H1 (cell line): ENCODE measurements around the gene VPS37D.

Experiments
- CEBPB ChIP-seq: IDR thresholded peaks from 2 replicates; pipeline ENCODE4 v1.6.1; 2012; ENCODE audit warnings: low read depth, low read length
- CHD1 ChIP-seq: IDR thresholded peaks from 2 replicates; pipeline ENCODE4 v1.6.1; 2012; ENCODE audit warnings: low read depth, low read length, improper control_type of control experiment
- CHD2 ChIP-seq: IDR thresholded peaks from 2 replicates; pipeline ENCODE4 v1.6.1; 2012; ENCODE audit warnings: low read length, improper control_type of control experiment
- EGR1 ChIP-seq: IDR thresholded peaks from 2 replicates; pipeline ENCODE4 v1.6.1; 2011; ENCODE audit warnings: low read depth, low read length, borderline replicate concordance
- EZH2 ChIP-seq: fragments of 200-600 bp; sonication (generic); IDR thresholded peaks from 2 replicates; pipeline ENCODE4 v1.7.1; 2012; ENCODE audit warnings: low read depth, mild to moderate bottlenecking, moderate library complexity, low read length, inconsistent platforms; ENCODE audit not compliant: severe bottlenecking
- JUND ChIP-seq: IDR thresholded peaks from 2 replicates; pipeline ENCODE4 v1.6.1; 2011; ENCODE audit warnings: mild to moderate bottlenecking, improper control_type of control experiment, low read length
- POLR2A ChIP-seq, 2 experiments: IDR thresholded peaks; 1 replicate in 1 of 2; 2 replicates in 1 of 2; pipeline ENCODE4 v1.6.1; 2011; ENCODE audit warnings: low read depth in 2 of 2, low read length in 2 of 2, mild to moderate bottlenecking in 2 of 2; ENCODE audit errors: control extremely low read depth in 1 of 2
- RAD21 ChIP-seq, 2 experiments: IDR thresholded peaks in 1 of 2; conservative IDR thresholded peaks in 1 of 2; 2 replicates each; pipeline ENCODE4 v1.6.1; 2011; ENCODE audit warnings: low read depth in 2 of 2, low read length in 2 of 2, improper control_type of control experiment in 1 of 2, inconsistent platforms in 1 of 2, mild to moderate bottlenecking in 1 of 2, moderate library complexity in 1 of 2
- SUZ12 ChIP-seq: fragments of 200-600 bp; sonication (generic); IDR thresholded peaks from 2 replicates; pipeline ENCODE4 v1.6.1; 2012; ENCODE audit warnings: mild to moderate bottlenecking, inconsistent platforms, low read length, moderate library complexity, mixed read lengths
- YY1 ChIP-seq: IDR thresholded peaks from 2 replicates; pipeline ENCODE4 v1.6.1; 2011; ENCODE audit warnings: low read depth, mild to moderate bottlenecking, low read length
- ZNF274 ChIP-seq: IDR thresholded peaks from 2 replicates; pipeline ENCODE4 v1.7.0; 2012; ENCODE audit warnings: low read length, borderline replicate concordance; ENCODE audit errors: extremely low read depth
- TF ChIP-seq, protein P1 (sequence below): IDR thresholded peaks from 2 replicates; pipeline ENCODE4 v1.6.1; 2012; ENCODE audit warnings: inconsistent platforms
- TF ChIP-seq, protein P2 (sequence below), 3 experiments: IDR thresholded peaks; 1 replicate in 2 of 3; 2 replicates in 1 of 3; pipeline versions ENCODE4 v1.5.1 to v1.6.1; 2011; ENCODE audit warnings: low read length in 3 of 3, mild to moderate bottlenecking in 3 of 3, inconsistent platforms in 2 of 3, low read depth in 1 of 3, moderate library complexity in 1 of 3; ENCODE audit not compliant: insufficient read depth in 1 of 3; ENCODE audit errors: control extremely low read depth in 1 of 3

DNA sequence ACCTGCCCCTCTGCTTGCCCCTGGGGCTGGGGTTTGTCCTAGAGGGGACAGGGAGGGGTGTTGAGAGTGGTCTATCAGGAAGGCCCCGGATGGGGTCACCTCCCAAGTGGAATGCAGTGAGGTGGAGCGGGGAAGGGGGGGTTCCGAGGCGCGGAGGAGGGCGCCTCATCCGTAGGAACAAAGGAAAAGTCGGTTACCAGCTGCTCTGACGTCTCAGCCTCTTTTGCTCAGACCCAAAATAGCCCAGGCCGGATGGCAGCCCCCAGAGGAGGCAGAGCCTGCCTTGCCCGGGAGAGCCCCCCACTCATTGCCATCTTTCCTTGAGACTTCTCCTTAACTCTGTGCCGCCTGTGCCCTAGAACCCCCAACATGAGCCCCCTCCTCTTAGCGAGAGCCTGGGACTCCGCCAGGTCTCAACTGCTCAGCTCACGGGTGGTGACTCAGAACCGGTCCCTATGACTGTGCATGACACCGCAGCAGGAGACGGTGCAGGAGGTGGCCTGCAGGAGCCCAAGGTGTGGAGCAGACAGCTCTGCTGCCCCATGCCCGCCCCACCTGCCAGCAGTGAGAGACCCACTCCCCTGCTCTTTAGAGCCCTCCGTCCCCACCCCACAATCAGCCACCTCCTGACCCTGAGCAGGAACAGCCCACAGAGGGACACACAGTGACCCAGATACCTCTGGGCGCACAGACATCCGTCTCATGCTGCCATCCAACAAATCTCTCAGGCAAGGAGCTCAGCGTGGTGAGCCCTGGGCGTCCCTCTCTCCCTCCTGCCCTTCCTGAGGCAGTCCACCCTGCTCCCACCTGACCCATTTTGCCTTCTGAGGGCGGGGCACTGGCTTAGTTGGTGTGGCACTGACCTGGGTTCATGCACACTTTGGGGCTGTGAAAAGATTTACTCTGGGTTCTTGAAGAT lies 38.8 kb downstream of the VPS37D start:
- TF ChIP-seq POLR2A (IDR thresholded peaks at IDR 0.05; ENCODE audit: control extremely low read depth in 1 of 2, low read depth in 2 of 2, low read length in 2 of 2) (no peak), CEBPB (no peak), CHD1 (no peak), EGR1 (no peak), ZNF274 (no peak), RAD21 (IDR thresholded peaks at IDR 0.05 in 1 of 2, conservative IDR thresholded peaks at IDR 0.05 in 1 of 2; ENCODE audit: low read depth in 2 of 2, low read length in 2 of 2) (no peak), EZH2 (no peak), YY1 (no peak), JUND (no peak), CHD2 (no peak), SUZ12 (no peak)
- TF ChIP-seq, protein P1, sequence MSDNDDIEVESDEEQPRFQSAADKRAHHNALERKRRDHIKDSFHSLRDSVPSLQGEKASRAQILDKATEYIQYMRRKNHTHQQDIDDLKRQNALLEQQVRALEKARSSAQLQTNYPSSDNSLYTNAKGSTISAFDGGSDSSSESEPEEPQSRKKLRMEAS: no peak
- TF ChIP-seq, protein P2, sequence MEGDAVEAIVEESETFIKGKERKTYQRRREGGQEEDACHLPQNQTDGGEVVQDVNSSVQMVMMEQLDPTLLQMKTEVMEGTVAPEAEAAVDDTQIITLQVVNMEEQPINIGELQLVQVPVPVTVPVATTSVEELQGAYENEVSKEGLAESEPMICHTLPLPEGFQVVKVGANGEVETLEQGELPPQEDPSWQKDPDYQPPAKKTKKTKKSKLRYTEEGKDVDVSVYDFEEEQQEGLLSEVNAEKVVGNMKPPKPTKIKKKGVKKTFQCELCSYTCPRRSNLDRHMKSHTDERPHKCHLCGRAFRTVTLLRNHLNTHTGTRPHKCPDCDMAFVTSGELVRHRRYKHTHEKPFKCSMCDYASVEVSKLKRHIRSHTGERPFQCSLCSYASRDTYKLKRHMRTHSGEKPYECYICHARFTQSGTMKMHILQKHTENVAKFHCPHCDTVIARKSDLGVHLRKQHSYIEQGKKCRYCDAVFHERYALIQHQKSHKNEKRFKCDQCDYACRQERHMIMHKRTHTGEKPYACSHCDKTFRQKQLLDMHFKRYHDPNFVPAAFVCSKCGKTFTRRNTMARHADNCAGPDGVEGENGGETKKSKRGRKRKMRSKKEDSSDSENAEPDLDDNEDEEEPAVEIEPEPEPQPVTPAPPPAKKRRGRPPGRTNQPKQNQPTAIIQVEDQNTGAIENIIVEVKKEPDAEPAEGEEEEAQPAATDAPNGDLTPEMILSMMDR (IDR thresholded peaks at IDR 0.05; ENCODE audit: control extremely low read depth in 1 of 3, insufficient read depth in 1 of 3, low read depth in 1 of 3, low read length in 3 of 3): no peak
